B cell (primary cell): ENCODE measurements around the gene ZNF689.

Experiments used
- CTCF ChIP-seq: fragments of 200-600 bp; IDR thresholded peaks from one replicate; pipeline ENCODE4 v1.8.0; 2022; ENCODE audit warnings: antibody characterized with exemption, mild to moderate bottlenecking
- EZH2 ChIP-seq: IDR thresholded peaks from 2 replicates; pipeline ENCODE4 v1.6.1; 2012; ENCODE audit warnings: borderline replicate concordance, low read depth, mild to moderate bottlenecking, moderate library complexity, low read length; ENCODE audit not compliant: insufficient read depth, poor library complexity, severe bottlenecking

- TF ChIP-seq CTCF (no peak), EZH2 (no peak)
Observed at GRCh38 chr16:30619638-30620037, 9.4 kb upstream of the ZNF689 start.
